Endothelial cell of umbilical vein (primary cell): ENCODE measurements around the gene CLEC20A. TPM values are rescaled to one million over a fixed set of nuclear protein-coding genes. Genes with fewer than 3 reads are reported as not detected.

Experiments used
- BruUV-seq: library from RNA; stranded (reverse); fragments of 400-500 nt; replicated peaks from 2 replicates; lab custom pipeline; 2021; lab: Mats Ljungman, UMichigan
- CTCF ChIA-PET: fragments of 300-600, 350-600 bp; sonication (Branson Sonifier 250); formaldehyde crosslinking; loops from one replicate; lab custom pipeline; 2021; ENCODE audit warnings: antibody characterized with exemption, inconsistent platforms; lab: Charles Lee
- POLR2A ChIA-PET: fragments of 300-600, 350-600 bp; sonication (Branson Sonifier 250); formaldehyde crosslinking; loops from one replicate; lab custom pipeline; 2021; ENCODE audit warnings: antibody characterized with exemption, inconsistent platforms; lab: Charles Lee
- DNase-seq: peaks from one replicate; pipeline ENCODE4 v3.0.0-alpha.2; 2011; ENCODE audit warnings: low read depth, low spot score
- FAIRE-seq: peaks from 2 replicates; lab custom pipeline; 2011; peaks lifted over from hg19 to GRCh38; lab: Jason Lieb, UNC
- H2AFZ ChIP-seq: 2 replicates; pipeline ENCODE4 v1.6.0; 2012; ENCODE audit warnings: low read depth, low read length, control low read depth, inconsistent platforms
- H3K27ac ChIP-seq: 2 replicates; pipeline ENCODE4 v1.5.1; 2011; ENCODE audit warnings: low read depth, mild to moderate bottlenecking, control low read depth, low read length, moderate library complexity; ENCODE audit not compliant: insufficient read depth
- H3K27me3 ChIP-seq, 2 experiments: 2 replicates each; pipeline versions ENCODE4 v1.6.0 to v1.6.1; 2011; ENCODE audit warnings: low read length in 2 of 2, mixed read lengths in 1 of 2; ENCODE audit not compliant: control insufficient read depth in 2 of 2, insufficient read depth in 2 of 2
- H3K36me3 ChIP-seq, 2 experiments: 2 replicates in 1 of 2; 3 replicates in 1 of 2; pipeline ENCODE4 v1.5.1; 2011; ENCODE audit warnings: low read length in 2 of 2, mild to moderate bottlenecking in 1 of 2, moderate library complexity in 1 of 2; ENCODE audit not compliant: control insufficient read depth in 2 of 2, insufficient read depth in 2 of 2; ENCODE audit errors: extremely low read depth in 1 of 2
- H3K4me1 ChIP-seq: 3 replicates; pipeline ENCODE4 v1.5.1; 2011; ENCODE audit warnings: mild to moderate bottlenecking, low read length; ENCODE audit not compliant: control insufficient read depth, insufficient read depth; ENCODE audit errors: extremely low read depth
- H3K4me2 ChIP-seq: 2 replicates; pipeline ENCODE4 v1.6.1; 2011; ENCODE audit warnings: low read length, control low read depth, mixed read lengths; ENCODE audit not compliant: insufficient read depth
- H3K4me3 ChIP-seq, 3 experiments: fragments of 200-600 bp in 1 of 3; sonication (generic), shearing (Covaris generic) in 1 of 3; replicated peaks in 1 of 3; 2 replicates each; pipeline ENCODE4 v1.5.1; 2011 to 2016; ENCODE audit warnings: control low read depth in 3 of 3, low read length in 3 of 3, mild to moderate bottlenecking in 2 of 3, inconsistent platforms in 1 of 3, low read depth in 1 of 3, moderate library complexity in 1 of 3; ENCODE audit not compliant: insufficient read depth in 1 of 3
- H3K79me2 ChIP-seq: 2 replicates; pipeline ENCODE4 v1.6.0; 2012; ENCODE audit warnings: low read length, inconsistent platforms; ENCODE audit not compliant: control insufficient read depth, insufficient read depth
- H3K9ac ChIP-seq: replicated peaks from 2 replicates; pipeline ENCODE3; 2011; ENCODE audit warnings: low read length, control low read depth; ENCODE audit not compliant: insufficient read depth; ENCODE audit errors: extremely low read depth
- H3K9me1 ChIP-seq: replicated peaks from 3 replicates; pipeline ENCODE4 v1.6.0; 2011; ENCODE audit warnings: mild to moderate bottlenecking, low read length; ENCODE audit not compliant: control insufficient read depth, insufficient read depth; ENCODE audit errors: extremely low read depth
- H3K9me3 ChIP-seq: replicated peaks from 2 replicates; pipeline ENCODE4 v1.5.1; 2012; ENCODE audit warnings: low read length, inconsistent platforms; ENCODE audit not compliant: control insufficient read depth, insufficient read depth
- H4K20me1 ChIP-seq: replicated peaks from 2 replicates; pipeline ENCODE3; 2011; ENCODE audit warnings: mild to moderate bottlenecking, low read length; ENCODE audit not compliant: control insufficient read depth, insufficient read depth; ENCODE audit errors: extremely low read depth
- CTCF ChIP-seq, 2 donors: IDR thresholded peaks; 1 replicate in 1 of 2; 2 replicates in 1 of 2; pipeline ENCODE4 v1.5.1; 2011; ENCODE audit warnings: low read length in 2 of 2, mild to moderate bottlenecking in 2 of 2, moderate library complexity in 2 of 2, control low read depth in 1 of 2, inconsistent platforms in 1 of 2, low read depth in 1 of 2; ENCODE audit not compliant: insufficient read depth in 1 of 2; ENCODE audit errors: extremely low read depth in 1 of 2
- EZH2 ChIP-seq: IDR thresholded peaks from 2 replicates; pipeline ENCODE4 v1.6.1; 2012; ENCODE audit warnings: borderline replicate concordance, low read depth, mild to moderate bottlenecking, moderate library complexity, low read length, inconsistent platforms; ENCODE audit not compliant: severe bottlenecking
- FOS ChIP-seq: IDR thresholded peaks from 2 replicates; pipeline ENCODE4 v1.6.1; 2011; ENCODE audit warnings: mild to moderate bottlenecking, low read length, moderate library complexity, borderline replicate concordance; ENCODE audit not compliant: insufficient read depth
- GATA2 ChIP-seq: IDR thresholded peaks from 2 replicates; pipeline ENCODE4 v1.7.0; 2011; ENCODE audit warnings: low read depth, mild to moderate bottlenecking, moderate library complexity, mixed read lengths, low read length; ENCODE audit not compliant: insufficient read length, insufficient read depth
- JUN ChIP-seq: IDR thresholded peaks from 2 replicates; pipeline ENCODE4 v1.6.1; 2011; ENCODE audit warnings: borderline replicate concordance, low read depth; ENCODE audit not compliant: insufficient read length, insufficient read depth
- MAX ChIP-seq: IDR thresholded peaks from 2 replicates; pipeline ENCODE4 v1.6.1; 2011; ENCODE audit not compliant: insufficient read depth, insufficient read length
- MYC ChIP-seq: IDR thresholded peaks from one replicate; pipeline ENCODE4 v1.6.1; 2011; ENCODE audit warnings: mild to moderate bottlenecking, low read depth, low read length
- POLR2A ChIP-seq: IDR thresholded peaks from 2 replicates; pipeline ENCODE4 v1.6.1; 2012; ENCODE audit warnings: low read depth, mild to moderate bottlenecking, control low read depth, low read length
- POLR2AphosphoS5 ChIP-seq: IDR thresholded peaks from 2 replicates; pipeline ENCODE4 v1.6.1; 2012; ENCODE audit warnings: low read depth, mild to moderate bottlenecking, control low read depth, low read length, moderate library complexity; ENCODE audit not compliant: insufficient read depth
- dilution Hi-C: fragments of 300-500 bp; cut with MboI; formaldehyde crosslinking; loops from one replicate; pipeline ENCODE4 v1.15.0; 2019; ENCODE audit warnings: low sequenced_read_pairs; ENCODE audit not compliant: extremely low pct_ligation_motif_present
- intact Hi-C: fragments of 100-400 bp; cut with micrococcal nuclease; formaldehyde crosslinking; loops from one replicate; pipeline ENCODE4 v1.10.0; 2022
- polyA plus RNA-seq, 4 experiments: library from polyadenylated mRNA; depleted of rRNA in 3 of 4; stranded (reverse) in 3 of 4; unstranded in 1 of 4; fragments of >200 nt; gene quantifications; 2 replicates each; pipeline versions ENCODE4 v1.2.1 to v1.2.3, GENCODE V29; 2011 to 2012; ENCODE audit warnings: missing spikeins in 1 of 4
- total RNA-seq: library from RNA; stranded (reverse); gene quantifications from 2 replicates; pipeline ENCODE4 v1.2.3, GENCODE V29; 2021

CLEC20A gene
- total and polyA plus RNA-seq, 2 donors (not counting 3 experiments of a cell fraction or from before 2014, with no cell fraction given), result not detected

GRCh38 chr1:178493301-178493741 is 3.4 kb downstream of the CLEC20A start:
- Histone ChIP-seq H3K79me2 (no peaks in the 10 kb centered on the region), H3K4me3 (no peak overlapping the region), H2AFZ (no peak overlapping the region), H3K4me1 (no peaks in the 10 kb centered on the region), H3K36me3 (no peaks in the 10 kb centered on the region), H3K9ac (no peak overlapping the region), H3K4me2 (no peak overlapping the region), H3K27ac (no peak overlapping the region), H4K20me1 (no peaks in the 10 kb centered on the region), H3K27me3 (no peaks in the 10 kb centered on the region), H3K9me3 (no peaks in the 10 kb centered on the region), H3K9me1 (no peaks in the 10 kb centered on the region)
- ChIA-PET POLR2A (no interaction called here), CTCF (interaction anchor here (0.9 to 3.8 kb wide), 4 partner anchors 8 to 194 kb away, joined by 3 to 21 read pairs (median 4); no protein-coding TSS in a partner anchor)
- intact Hi-C loops, result no loop called here
- no peak for FAIRE-seq
- dilution Hi-C loops, result no loop called here
- BruUV-seq, result no TSS peak
- TF ChIP-seq POLR2AphosphoS5 (no peak), MYC (no peak), EZH2 (no peak), POLR2A (no peak)
- DNase-seq, result no peak

- Histone ChIP-seq H2AFZ (no peak overlapping the region), H4K20me1 (no peaks in the 10 kb centered on the region), H3K9me1 (no peaks in the 10 kb centered on the region), H3K9ac (no peak overlapping the region), H3K79me2 (no peaks in the 10 kb centered on the region), H3K36me3 (no peaks in the 10 kb centered on the region), H3K4me2 (no peak overlapping the region), H3K4me3 (no peak overlapping the region), H3K27me3 (no peaks in the 10 kb centered on the region), H3K9me3 (no peaks in the 10 kb centered on the region), H3K4me1 (no peaks in the 10 kb centered on the region), H3K27ac (no peak overlapping the region)
- intact Hi-C loops (no loop called here), dilution Hi-C loops (no loop called here)
- ChIA-PET CTCF (interaction anchor here (0.9 to 3.8 kb wide), 4 partner anchors 9 to 193 kb away, joined by 3 to 21 read pairs (median 4); no protein-coding TSS in a partner anchor), POLR2A (no interaction called here)
- FAIRE-seq, result no peak
- no TSS peak for BruUV-seq
- TF ChIP-seq MYC, result no peak
- TF ChIP-seq POLR2AphosphoS5, result no peak
- TF ChIP-seq GATA2, result no peak
- no peak for TF ChIP-seq MAX
- no peak for TF ChIP-seq FOS
- no peak for TF ChIP-seq JUN
- no peak for TF ChIP-seq POLR2A
- TF ChIP-seq EZH2, result no peak
- no peak for TF ChIP-seq CTCF (IDR thresholded peaks at IDR 0.05; ENCODE audit: extremely low read depth in 1 of 2, insufficient read depth in 1 of 2, low read depth in 1 of 2, low read length in 2 of 2)
- DNase-seq, result no peak
These were observed 4.4 kb downstream of the CLEC20A start for GRCh38 chr1:178492341-178492740.
